BLaER1 treated with 17β-estradiol and CSF1 and Interleukin-3, amounts not matched to agents 10 nM and 100 nM (cell line): ENCODE results near the gene CWC27.

Source experiments
- H3K27ac ChIP-seq, 11 experiments: shearing (Covaris generic); formaldehyde crosslinking; 2 replicates each; pipeline ENCODE4 v1.8.1; 2022
- H3K27me3 ChIP-seq, 11 experiments: shearing (Covaris generic); formaldehyde crosslinking; 2 replicates each; pipeline ENCODE4 v1.8.1; 2022
- H3K36me3 ChIP-seq, 11 experiments: shearing (Covaris generic); formaldehyde crosslinking; 2 replicates each; pipeline ENCODE4 v1.8.1; 2022
- H3K4me1 ChIP-seq, 10 experiments: shearing (Covaris generic); formaldehyde crosslinking; 2 replicates each; pipeline ENCODE4 v1.8.1; 2022
- H3K4me2 ChIP-seq, 11 experiments: shearing (Covaris generic); formaldehyde crosslinking; 2 replicates each; pipeline ENCODE4 v1.8.1; 2022
- H3K4me3 ChIP-seq, 10 experiments: shearing (Covaris generic); formaldehyde crosslinking; 2 replicates each; pipeline ENCODE4 v1.8.1; 2022
- H3K9ac ChIP-seq, 11 experiments: shearing (Covaris generic); formaldehyde crosslinking; 2 replicates each; pipeline ENCODE4 v1.8.1; 2022
- H3K9me3 ChIP-seq, 11 experiments: shearing (Covaris generic); formaldehyde crosslinking; replicated peaks in 1 of 11; 2 replicates each; pipeline ENCODE4 v1.8.1; 2022
- H4K20me1 ChIP-seq, 11 experiments: shearing (Covaris generic); formaldehyde crosslinking; 2 replicates each; pipeline ENCODE4 v1.8.1; 2022
- Cebpa-rat ChIP-seq, 11 experiments: shearing (Covaris generic); IDR thresholded peaks; 2 replicates each; pipeline ENCODE4 v1.8.1; 2022

CWC27 gene, protein sequence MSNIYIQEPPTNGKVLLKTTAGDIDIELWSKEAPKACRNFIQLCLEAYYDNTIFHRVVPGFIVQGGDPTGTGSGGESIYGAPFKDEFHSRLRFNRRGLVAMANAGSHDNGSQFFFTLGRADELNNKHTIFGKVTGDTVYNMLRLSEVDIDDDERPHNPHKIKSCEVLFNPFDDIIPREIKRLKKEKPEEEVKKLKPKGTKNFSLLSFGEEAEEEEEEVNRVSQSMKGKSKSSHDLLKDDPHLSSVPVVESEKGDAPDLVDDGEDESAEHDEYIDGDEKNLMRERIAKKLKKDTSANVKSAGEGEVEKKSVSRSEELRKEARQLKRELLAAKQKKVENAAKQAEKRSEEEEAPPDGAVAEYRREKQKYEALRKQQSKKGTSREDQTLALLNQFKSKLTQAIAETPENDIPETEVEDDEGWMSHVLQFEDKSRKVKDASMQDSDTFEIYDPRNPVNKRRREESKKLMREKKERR

DNA sequence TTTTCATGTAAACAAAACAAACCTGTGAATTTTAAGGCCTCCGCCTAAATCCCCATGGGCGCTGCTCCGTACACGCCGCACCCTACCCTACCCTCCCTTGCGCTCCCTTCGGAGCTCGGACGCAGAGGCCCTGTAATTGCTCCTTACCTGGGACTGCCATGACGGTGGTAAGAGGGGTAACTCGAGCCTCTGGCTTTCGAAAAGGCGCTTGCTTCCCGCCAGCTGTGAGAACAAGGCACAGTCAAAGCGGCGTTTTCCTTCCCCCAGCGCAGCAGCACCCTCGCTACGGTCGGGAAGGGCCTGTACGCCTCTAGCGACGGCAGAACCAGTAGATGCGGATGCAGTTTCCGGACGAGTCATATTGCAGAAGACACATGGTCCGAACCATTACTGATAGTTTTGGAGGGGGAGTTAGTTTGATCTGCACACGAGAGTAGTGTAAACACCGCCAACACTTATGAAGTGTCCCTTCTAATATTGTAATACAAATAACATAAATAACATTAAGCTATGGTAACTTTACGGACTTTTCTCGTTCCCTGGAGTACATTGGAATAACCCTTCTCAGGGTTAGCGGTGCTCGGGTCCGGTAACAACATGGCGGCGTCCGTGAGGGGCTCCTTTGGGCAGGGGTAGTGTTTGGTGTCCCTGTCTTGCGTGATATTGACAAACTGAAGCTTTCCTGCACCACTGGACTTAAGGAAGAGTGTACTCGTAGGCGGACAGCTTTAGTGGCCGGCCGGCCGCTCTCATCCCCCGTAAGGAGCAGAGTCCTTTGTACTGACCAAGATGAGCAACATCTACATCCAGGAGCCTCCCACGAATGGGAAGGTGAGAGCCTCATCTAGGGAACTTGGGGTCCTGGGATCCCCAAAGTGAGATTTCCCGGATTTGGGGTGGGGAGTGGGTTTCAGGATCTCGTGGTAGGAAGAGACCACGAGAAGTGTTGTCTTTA lies at the start of gene CWC27, which contains the start of gene SREK1IP1:
CWC27 (plus strand) TSS at position 573 of the 955 bp plus-strand sequence; CDS start at position 790, 217 bp downstream.
SREK1IP1 (minus strand) TSS at position 334 of the 955 bp plus-strand sequence; CDS start at position 160, 174 bp downstream.
- Histone ChIP-seq H3K9me3 (no peaks in the 10 kb centered on the region), H3K4me1 (peaks cover 37 to 58% (median 49%) of the 10 kb centered on the region in 10 experiments), H3K36me3 (peaks cover 22 to 32% (median 28%) of the 10 kb centered on the region in 11 experiments), H3K27ac (peak within 1 kb of the TSS; percentile 91 to 97 (median 96)), H3K9ac (peak within 1 kb of the TSS; percentile 88 to 96 (median 93)), H3K27me3 (no peaks in the 10 kb centered on the region), H3K4me2 (peak within 1 kb of the TSS; percentile 84 to 98 (median 96)), H3K4me3 (peak within 1 kb of the TSS; percentile 76 to 99 (median 92)), H4K20me1 (peaks cover 18 to 47% (median 32%) of the 10 kb centered on the region in 11 experiments; a peak in 19 of 22 replicates)
- TF ChIP-seq Cebpa-rat (IDR thresholded peaks at IDR 0.05): no peak

DNA sequence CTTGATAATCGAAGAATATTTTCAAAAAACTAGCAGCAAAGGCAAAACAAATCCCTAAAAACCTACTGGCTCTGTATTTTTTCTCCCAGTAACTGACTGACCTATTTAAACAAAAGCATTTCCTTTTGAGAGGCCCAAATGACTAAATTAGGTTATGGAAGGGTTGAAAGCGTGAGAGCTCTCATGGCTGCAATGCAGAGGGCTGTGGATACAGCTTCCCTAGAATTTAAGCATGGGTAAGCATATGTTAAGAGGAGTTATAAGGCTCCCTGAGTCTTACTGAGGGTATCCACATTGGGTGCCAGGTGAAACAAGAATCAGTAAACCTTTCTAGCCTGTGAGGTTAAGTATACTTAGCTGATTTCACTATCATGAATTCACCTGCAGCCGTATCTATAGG lies 46.1 kb upstream of the CWC27 start:
- Histone ChIP-seq H3K4me2 (no peak overlapping the region), H3K9ac (no peak overlapping the region), H3K27me3 (no peaks in the 10 kb centered on the region), H3K9me3 (no peaks in the 10 kb centered on the region), H3K27ac (no peak overlapping the region), H3K4me3 (no peak overlapping the region), H3K36me3 (peaks cover 38 to 81% (median 67%) of the 10 kb centered on the region in 11 experiments), H3K4me1 (no peaks in the 10 kb centered on the region), H4K20me1 (no peaks in the 10 kb centered on the region)
- TF ChIP-seq Cebpa-rat (IDR thresholded peaks at IDR 0.05): no peak

DNA sequence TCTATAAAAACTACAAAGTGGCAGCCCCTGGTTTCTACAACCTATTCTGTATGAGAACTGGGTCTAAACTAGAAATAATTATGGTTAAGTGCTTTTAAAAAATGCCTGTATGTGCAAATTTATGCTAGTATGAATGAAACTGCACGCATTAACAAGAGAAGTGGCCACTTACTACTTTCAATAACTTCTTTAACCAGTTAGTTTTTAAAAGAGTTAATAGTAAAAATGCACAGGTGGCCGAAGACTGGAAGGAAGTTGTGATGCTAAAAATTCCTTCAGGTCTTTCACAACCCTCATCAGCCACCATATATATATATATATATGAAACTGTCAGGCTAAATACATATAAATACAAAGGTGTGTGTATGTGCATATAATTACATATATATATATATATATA lies 41.6 kb upstream of the CWC27 start:
- Histone ChIP-seq H3K27ac (no peak overlapping the region), H3K4me1 (no peaks in the 10 kb centered on the region), H3K4me2 (no peak overlapping the region), H4K20me1 (peaks cover 0 to 21% (median 3%) of the 10 kb centered on the region in 11 experiments; a peak in 9 of 22 replicates), H3K27me3 (no peaks in the 10 kb centered on the region), H3K9me3 (no peaks in the 10 kb centered on the region), H3K36me3 (peaks cover 59 to 100% (median 89%) of the 10 kb centered on the region in 11 experiments), H3K9ac (no peak overlapping the region), H3K4me3 (no peak overlapping the region)
- TF ChIP-seq Cebpa-rat (IDR thresholded peaks at IDR 0.05): no peak

DNA sequence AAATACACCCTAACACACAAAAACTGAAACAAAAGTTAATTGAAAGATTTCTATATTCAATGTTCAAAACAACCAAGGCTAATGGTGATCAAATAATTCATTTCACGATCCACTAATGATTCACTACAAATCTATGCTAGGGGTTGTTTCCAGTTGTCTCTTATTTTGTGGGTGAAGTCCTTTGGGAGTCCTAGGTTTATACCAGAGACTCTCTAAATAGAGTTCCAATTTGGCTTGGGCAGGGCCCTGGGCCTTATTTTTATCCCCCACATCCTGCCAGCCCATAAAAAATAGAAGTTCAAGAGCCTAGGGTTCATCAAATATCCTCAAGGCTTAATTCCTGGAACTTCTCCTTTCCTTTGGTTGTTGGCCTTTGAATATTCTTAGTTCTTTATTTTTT lies 26.3 kb upstream of the CWC27 start:
- Histone ChIP-seq H3K36me3 (peaks cover 39 to 70% (median 55%) of the 10 kb centered on the region in 11 experiments), H3K27me3 (no peaks in the 10 kb centered on the region), H3K9ac (no peak overlapping the region), H3K27ac (no peak overlapping the region), H3K9me3 (no peaks in the 10 kb centered on the region), H3K4me3 (no peak overlapping the region), H3K4me2 (no peak overlapping the region; a peak in 2 of 22 replicates), H3K4me1 (peaks cover 0 to 19% (median 5%) of the 10 kb centered on the region in 10 experiments; a peak in 6 of 20 replicates), H4K20me1 (peaks cover 0 to 65% (median 8%) of the 10 kb centered on the region in 11 experiments; a peak in 7 of 22 replicates)
- TF ChIP-seq Cebpa-rat (IDR thresholded peaks at IDR 0.05): no peak

DNA sequence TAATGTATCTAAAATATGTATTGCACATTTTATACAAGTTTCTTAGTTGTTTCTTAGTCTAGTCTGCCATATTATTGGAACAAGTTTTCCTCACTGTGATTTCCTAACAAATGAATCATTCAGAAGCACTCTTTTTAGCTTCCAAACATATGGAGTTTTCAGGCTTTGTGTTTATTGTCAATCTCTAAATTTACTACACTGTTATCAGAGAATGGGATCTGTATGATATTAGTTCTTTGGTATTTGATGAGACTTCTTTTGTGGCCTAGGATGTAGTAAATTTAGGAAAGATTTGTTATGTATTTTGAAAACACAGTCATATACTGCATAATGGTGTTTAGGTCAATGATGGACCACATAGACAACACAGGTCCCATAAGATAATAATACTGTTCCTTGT lies 25.9 kb upstream of the CWC27 start:
- Histone ChIP-seq H3K9me3 (no peaks in the 10 kb centered on the region), H3K4me3 (no peak overlapping the region), H3K4me2 (no peak overlapping the region), H3K36me3 (peaks cover 40 to 70% (median 56%) of the 10 kb centered on the region in 11 experiments), H3K27ac (no peak overlapping the region), H3K27me3 (no peaks in the 10 kb centered on the region), H3K4me1 (peaks cover 0 to 19% (median 5%) of the 10 kb centered on the region in 10 experiments; a peak in 6 of 20 replicates), H4K20me1 (peaks cover 0 to 66% (median 8%) of the 10 kb centered on the region in 11 experiments; a peak in 7 of 22 replicates), H3K9ac (no peak overlapping the region)
- TF ChIP-seq Cebpa-rat (IDR thresholded peaks at IDR 0.05): no peak

DNA sequence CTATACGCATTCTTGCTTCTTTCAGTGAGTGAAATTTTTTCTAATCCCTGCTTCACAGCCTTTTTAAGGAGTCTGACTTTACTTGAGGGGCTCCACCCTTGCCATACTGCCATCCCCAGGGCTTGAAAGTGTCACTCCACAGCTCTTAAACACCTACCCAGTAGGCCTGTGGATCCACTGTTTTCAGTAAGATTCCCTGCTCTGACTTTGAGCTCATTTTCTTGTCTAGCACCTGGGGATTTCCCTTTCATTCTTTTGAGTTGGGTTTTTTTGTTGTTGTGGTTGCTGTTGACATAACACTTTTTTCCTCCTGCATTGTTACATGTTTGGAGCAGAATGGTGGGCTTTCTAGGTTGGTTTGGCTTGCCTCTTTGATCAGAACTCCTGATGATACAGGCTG lies 23.8 kb upstream of the CWC27 start:
- H3K4me3 ChIP-seq: no peak overlapping the region
- H3K27ac ChIP-seq: no peak overlapping the region
- H3K27me3 ChIP-seq: no peaks in the 10 kb centered on the region
- H3K4me1 ChIP-seq: peaks cover 0 to 19% (median 5%) of the 10 kb centered on the region in 10 experiments; a peak in 6 of 20 replicates
- TF ChIP-seq Cebpa-rat (IDR thresholded peaks at IDR 0.05): no peak
- peaks cover 25 to 64% (median 40%) of the 10 kb centered on the region in 11 experiments for H3K36me3 ChIP-seq
- H3K9me3 ChIP-seq: no peaks in the 10 kb centered on the region
- no peak overlapping the region for H3K9ac ChIP-seq
- H4K20me1 ChIP-seq: peaks cover 0 to 68% (median 7%) of the 10 kb centered on the region in 11 experiments; a peak in 7 of 22 replicates
- no peak overlapping the region for H3K4me2 ChIP-seq

DNA sequence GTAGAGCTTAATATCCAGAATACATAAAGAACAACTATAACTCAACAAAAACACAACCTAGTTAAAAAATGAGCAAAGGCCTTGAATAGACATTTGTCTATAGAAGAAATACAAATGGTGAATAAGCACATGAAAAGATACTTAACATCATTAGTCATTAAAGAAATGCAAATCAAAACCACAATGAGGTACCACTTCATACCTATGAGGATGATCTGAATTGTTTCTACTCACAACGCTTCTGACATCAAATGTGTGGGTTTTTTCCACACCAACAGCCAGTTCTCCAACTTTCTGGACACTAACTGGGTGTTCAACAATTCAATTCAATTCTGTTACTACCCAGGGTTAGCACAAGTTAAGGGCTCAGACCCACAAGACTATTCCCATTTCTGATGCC lies 22.3 kb upstream of the CWC27 start:
- Histone ChIP-seq H3K4me3 (no peak overlapping the region), H3K36me3 (peaks cover 18 to 64% (median 34%) of the 10 kb centered on the region in 11 experiments), H3K4me2 (no peak overlapping the region), H4K20me1 (peaks cover 0 to 56% (median 7%) of the 10 kb centered on the region in 11 experiments; a peak in 7 of 22 replicates), H3K9ac (no peak overlapping the region), H3K27me3 (no peaks in the 10 kb centered on the region), H3K4me1 (peaks cover 0 to 19% (median 5%) of the 10 kb centered on the region in 10 experiments; a peak in 6 of 20 replicates), H3K9me3 (no peaks in the 10 kb centered on the region), H3K27ac (no peak overlapping the region)
- no peak for TF ChIP-seq Cebpa-rat (IDR thresholded peaks at IDR 0.05)

DNA sequence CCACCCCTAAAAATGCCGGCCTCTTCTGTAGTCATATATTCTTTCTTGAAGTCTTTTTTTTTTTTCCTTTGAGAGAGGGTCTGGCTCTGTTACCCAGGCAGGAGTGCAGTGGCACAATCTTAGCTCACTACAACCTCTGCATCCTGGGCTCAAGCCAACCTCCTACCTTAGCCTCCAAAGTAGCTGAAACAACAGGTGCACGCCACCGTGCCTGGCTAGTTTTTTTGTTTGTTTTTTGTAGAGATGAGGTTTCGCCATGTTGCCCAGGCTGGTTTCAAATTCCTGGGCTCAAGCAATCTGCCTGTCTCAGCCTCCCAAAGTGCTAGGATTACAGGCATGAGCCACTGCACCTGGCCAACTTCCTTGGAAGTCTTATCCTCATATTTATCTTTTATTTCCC lies 19.3 kb upstream of the CWC27 start:
- no peak for TF ChIP-seq Cebpa-rat (IDR thresholded peaks at IDR 0.05)
- Histone ChIP-seq H3K9ac (no peak overlapping the region), H3K9me3 (no peaks in the 10 kb centered on the region), H3K4me2 (no peak overlapping the region), H3K27ac (no peak overlapping the region), H3K4me3 (no peak overlapping the region), H3K27me3 (no peaks in the 10 kb centered on the region), H4K20me1 (peaks cover 0 to 54% (median 13%) of the 10 kb centered on the region in 11 experiments; a peak in 13 of 22 replicates), H3K4me1 (no peaks in the 10 kb centered on the region), H3K36me3 (peaks cover 36 to 88% (median 60%) of the 10 kb centered on the region in 11 experiments)
